Measurements from ENCODE around the gene STAB1. TPM values are rescaled to one million over a fixed set of nuclear protein-coding genes. Genes with fewer than 3 reads are reported as not detected.

Gene STAB1
- total RNA-seq, 1 donor from 2014 or later = 14.8 TPM

- no peak for DNase-seq
Measured at GRCh38 chr3:52509753-52510328, 14.7 kb downstream of the STAB1 start.

GRCh38 chr3:52511509-52511908 lies 16.4 kb downstream of the STAB1 start:
- no peak for DNase-seq

GRCh38 chr3:52512105-52512504 lies 17.0 kb downstream of the STAB1 start:
- DNase-seq = no peak

- no peak for DNase-seq
Measured at GRCh38 chr3:52512727-52513126, 17.6 kb downstream of the STAB1 start.

- DNase-seq = no peak
Measured at GRCh38 chr3:52513281-52513680, 18.1 kb downstream of the STAB1 start.

GRCh38 chr3:52514576-52514975 lies 19.4 kb downstream of the STAB1 start:
- DNase-seq = no peak

GRCh38 chr3:52515192-52515591 lies 20.1 kb downstream of the STAB1 start:
- no peak for DNase-seq

GRCh38 chr3:52516509-52517195 lies 21.5 kb downstream of the STAB1 start:
- no peak for DNase-seq

- DNase-seq = no peak
Measured at GRCh38 chr3:52517796-52518722, 22.9 kb downstream of the STAB1 start.

- DNase-seq = no peak
Measured at GRCh38 chr3:52518723-52519444, 23.7 kb downstream of the STAB1 start.

- no peak for DNase-seq
Measured at GRCh38 chr3:52519445-52520140, 24.5 kb downstream of the STAB1 start.

- DNase-seq = no peak
Measured at GRCh38 chr3:52520141-52520667, 25.1 kb downstream of the STAB1 start.

- DNase-seq = no peak
Measured at GRCh38 chr3:52520716-52521487, 25.8 kb downstream of the STAB1 start.

- no peak for DNase-seq
Measured at GRCh38 chr3:52521488-52521824, 26.3 kb downstream of the STAB1 start.

GRCh38 chr3:52521881-52522650 lies 26.9 kb downstream of the STAB1 start:
- no peak for DNase-seq

- DNase-seq = no peak
Measured at GRCh38 chr3:52522651-52523251, 27.6 kb downstream of the STAB1 start.

GRCh38 chr3:52523386-52524257 lies 28.5 kb downstream of the STAB1 start:
- DNase-seq = no peak

- no peak for DNase-seq
Measured at GRCh38 chr3:52524258-52524751, 29.2 kb downstream of the STAB1 start.
